Keratinocyte (primary cell): ENCODE data around the gene TMEM202.

Experiments
- CTCF ChIP-seq, 3 experiments: IDR thresholded peaks in 1 of 3; conservative IDR thresholded peaks in 1 of 3; optimal IDR thresholded peaks in 1 of 3; 2 replicates in 2 of 3; 3 replicates in 1 of 3; pipeline versions ENCODE3 to v1.5.1; 2011; ENCODE audit warnings: low read length in 3 of 3, mild to moderate bottlenecking in 3 of 3, moderate library complexity in 2 of 3, control low read depth in 1 of 3, inconsistent platforms in 1 of 3; ENCODE audit not compliant: insufficient read depth in 2 of 3; ENCODE audit errors: extremely low read depth in 1 of 3
- EZH2 ChIP-seq: IDR thresholded peaks from one replicate; pipeline ENCODE4 v1.6.1; 2012; ENCODE audit warnings: inconsistent platforms, mild to moderate bottlenecking, low read length, moderate library complexity

- no peak for TF ChIP-seq CTCF (optimal IDR thresholded peaks at IDR 0.05 in 1 of 3, IDR thresholded peaks at IDR 0.05 in 1 of 3, conservative IDR thresholded peaks at IDR 0.05 in 1 of 3; ENCODE audit: extremely low read depth in 1 of 3, insufficient read depth in 2 of 3, low read length in 3 of 3)
- TF ChIP-seq EZH2: no peak
Observed at GRCh38 chr15:72380743-72381142, 17.4 kb upstream of the TMEM202 start.
